Measurements from ENCODE around the gene MOGAT1. TPM values are rescaled to one million over a fixed set of nuclear protein-coding genes. Genes with fewer than 3 reads are reported as not detected.

The MOGAT1 gene
- total and polyA plus RNA-seq, 9 of the 15 experiments (the other 6 are each of a cell fraction or from before 2014, with no cell fraction given), result not detected

- TF ChIP-seq ZBTB33 (CRISPR knock-in tag; IDR thresholded peaks at IDR 0.05) (no peak), IRF1 (CRISPR knock-in tag; IDR thresholded peaks at IDR 0.05; ENCODE audit: borderline replicate concordance) (no peak), TFAM (CRISPR knock-in tag; conservative IDR thresholded peaks at IDR 0.05) (no peak), TRIM24 (IDR thresholded peaks at IDR 0.05) (no peak), PHF21A (IDR thresholded peaks at IDR 0.05; ENCODE audit: borderline replicate concordance, low read depth) (no peak), ZFP30 (CRISPR knock-in tag; IDR thresholded peaks at IDR 0.05; ENCODE audit: borderline replicate concordance) (no peak), ZHX1 (conservative IDR thresholded peaks at IDR 0.05; ENCODE audit: low read length) (no peak), PKNOX1 (IDR thresholded peaks at IDR 0.05) (no peak), EZH2 (IDR thresholded peaks at IDR 0.05; ENCODE audit: borderline replicate concordance, low read depth, low read length) (no peak), HCFC1 (IDR thresholded peaks at IDR 0.05; ENCODE audit: low read depth, low read length) (no peak), NFATC3 (IDR thresholded peaks at IDR 0.05) (no peak), BRCA1 (IDR thresholded peaks at IDR 0.05) (no peak), BRCA1 (CRISPR knock-in tag; IDR thresholded peaks at IDR 0.05) (no peak), GABPB1 (CRISPR knock-in tag; IDR thresholded peaks at IDR 0.05) (no peak), ZNF146 (CRISPR knock-in tag; IDR thresholded peaks at IDR 0.05; ENCODE audit: unreplicated experiment) (no peak)
Observed at GRCh38 chr2:222708274-222708710, 36.8 kb downstream of the MOGAT1 start (continued).
